Mucosa of descending colon (tissue), 3 donors: ENCODE measurements around the gene SLAMF9. TPM values are rescaled to one million over a fixed set of nuclear protein-coding genes. Genes with fewer than 3 reads are reported as not detected.
"Not testable (repeated sequence)": the region's sequence is repeated elsewhere in the genome, so short reads cannot be mapped to it uniquely, and the experiment has no call there.

Experiments used
- ATAC-seq: fragments of 200-7000 bp; cut with Tn5 transposase; one replicate; pipeline ENCODE4 v1.9.1; 2020; ENCODE audit warnings: mild to moderate bottlenecking, moderate library complexity
- DNase-seq, 3 donors: peaks; one replicate each; pipeline ENCODE4 v3.0.0-alpha.2; 2020
- H3K36me3 ChIP-seq: fragments of 200-600 bp; one replicate; pipeline ENCODE4 v1.8.0; 2021; ENCODE audit warnings: low read depth, mild to moderate bottlenecking
- H3K4me1 ChIP-seq: fragments of 200-600 bp; one replicate; pipeline ENCODE4 v1.8.0; 2021; ENCODE audit warnings: low read depth, mild to moderate bottlenecking
- H3K4me3 ChIP-seq: fragments of 200-600 bp; one replicate; pipeline ENCODE4 v1.8.0; 2021; ENCODE audit warnings: mild to moderate bottlenecking
- H3K9me3 ChIP-seq: fragments of 200-600 bp; one replicate; pipeline ENCODE4 v1.8.0; 2021; ENCODE audit warnings: mild to moderate bottlenecking
- intact Hi-C, 2 donors: fragments of 100-400 bp; cut with DNase I in 1 of 2; cut with micrococcal nuclease in 1 of 2; formaldehyde crosslinking; loops; one replicate each; pipeline versions ENCODE4 v1.11.0 to v1.11.1; 2022; cut with DNase I, micrococcal nuclease
- total RNA-seq, 3 donors: library from RNA; stranded (reverse); fragmentation: NEBNext Ultra II Directional in 2 of 3; extraction: Animal tissue kit (Norgen Biotek cat#: 25700) in 2 of 3; gene quantifications; one replicate each; pipeline versions ENCODE4 v1.2.1 to v1.2.4, GENCODE V29; 2021 to 2023
- TF ChIP-seq, protein P1 (sequence below): fragments of 200-600 bp; IDR thresholded peaks from one replicate; pipeline ENCODE4 v1.8.0; 2022; ENCODE audit warnings: antibody characterized with exemption, mild to moderate bottlenecking
- donor health status: DM: no; HTN: no; CAD: no; lungs with moderate emphysema.
- donor health status: DM: no; HTN: no; CAD: no.
- donor health status: DM: no; HTN: yes; CAD: no.

SLAMF9 gene
- total RNA-seq, 3 donors from 2014 or later, result not detected

DNA sequence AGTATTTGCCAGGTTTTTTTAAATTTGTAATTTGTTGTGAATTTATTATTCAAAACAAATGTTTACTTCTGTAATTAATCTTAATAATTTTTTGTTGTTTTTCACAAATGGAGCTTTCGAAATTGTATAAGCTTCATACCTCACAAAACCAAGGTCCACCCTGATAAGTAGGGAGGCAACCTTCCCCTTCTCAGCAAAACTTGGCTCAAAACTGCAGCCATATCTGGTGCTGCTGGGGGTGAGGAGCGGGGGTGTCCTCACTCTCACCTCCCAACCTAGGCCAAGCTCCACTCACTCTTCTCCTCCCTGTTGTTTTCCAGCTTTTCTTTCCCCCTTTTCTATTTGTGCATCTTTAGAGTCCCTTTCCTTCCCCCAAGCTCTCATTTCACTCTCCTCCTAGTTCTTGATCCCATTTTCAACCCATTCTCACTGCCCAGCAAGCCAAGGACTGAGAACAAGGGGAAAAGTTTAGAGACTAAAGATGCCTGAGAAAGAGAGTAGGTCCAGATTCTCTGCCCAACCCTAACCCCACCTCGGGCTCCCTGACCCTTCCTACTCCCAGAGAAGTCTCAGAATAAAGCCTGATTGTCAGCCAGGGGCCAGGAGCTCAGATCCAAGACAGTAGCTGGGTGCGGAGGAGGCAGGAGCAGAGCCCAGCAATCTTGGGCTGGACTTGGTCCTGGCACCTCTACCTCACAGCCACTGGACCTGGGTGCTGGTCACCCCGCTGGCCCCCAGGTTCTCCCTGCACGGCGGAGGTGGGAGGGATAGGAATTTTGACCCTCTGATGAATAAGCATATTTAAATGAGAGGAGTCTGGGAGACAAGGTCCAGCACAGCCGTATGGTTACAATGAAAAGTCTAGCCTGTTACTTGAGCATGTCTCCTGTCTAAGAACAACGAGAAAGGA, 45.8 kb downstream of the SLAMF9 start:
- H3K9me3 ChIP-seq, result no peaks in the 10 kb centered on the region
- TF ChIP-seq, protein P1, sequence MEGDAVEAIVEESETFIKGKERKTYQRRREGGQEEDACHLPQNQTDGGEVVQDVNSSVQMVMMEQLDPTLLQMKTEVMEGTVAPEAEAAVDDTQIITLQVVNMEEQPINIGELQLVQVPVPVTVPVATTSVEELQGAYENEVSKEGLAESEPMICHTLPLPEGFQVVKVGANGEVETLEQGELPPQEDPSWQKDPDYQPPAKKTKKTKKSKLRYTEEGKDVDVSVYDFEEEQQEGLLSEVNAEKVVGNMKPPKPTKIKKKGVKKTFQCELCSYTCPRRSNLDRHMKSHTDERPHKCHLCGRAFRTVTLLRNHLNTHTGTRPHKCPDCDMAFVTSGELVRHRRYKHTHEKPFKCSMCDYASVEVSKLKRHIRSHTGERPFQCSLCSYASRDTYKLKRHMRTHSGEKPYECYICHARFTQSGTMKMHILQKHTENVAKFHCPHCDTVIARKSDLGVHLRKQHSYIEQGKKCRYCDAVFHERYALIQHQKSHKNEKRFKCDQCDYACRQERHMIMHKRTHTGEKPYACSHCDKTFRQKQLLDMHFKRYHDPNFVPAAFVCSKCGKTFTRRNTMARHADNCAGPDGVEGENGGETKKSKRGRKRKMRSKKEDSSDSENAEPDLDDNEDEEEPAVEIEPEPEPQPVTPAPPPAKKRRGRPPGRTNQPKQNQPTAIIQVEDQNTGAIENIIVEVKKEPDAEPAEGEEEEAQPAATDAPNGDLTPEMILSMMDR, result no peak
- H3K36me3 ChIP-seq, result no peaks in the 10 kb centered on the region
- ATAC-seq (no peak), DNase-seq (no peak)
- peaks cover 16% of the 10 kb centered on the region for H3K4me1 ChIP-seq
- no peak overlapping the region for H3K4me3 ChIP-seq
- intact Hi-C loops, result no loop called here

DNA sequence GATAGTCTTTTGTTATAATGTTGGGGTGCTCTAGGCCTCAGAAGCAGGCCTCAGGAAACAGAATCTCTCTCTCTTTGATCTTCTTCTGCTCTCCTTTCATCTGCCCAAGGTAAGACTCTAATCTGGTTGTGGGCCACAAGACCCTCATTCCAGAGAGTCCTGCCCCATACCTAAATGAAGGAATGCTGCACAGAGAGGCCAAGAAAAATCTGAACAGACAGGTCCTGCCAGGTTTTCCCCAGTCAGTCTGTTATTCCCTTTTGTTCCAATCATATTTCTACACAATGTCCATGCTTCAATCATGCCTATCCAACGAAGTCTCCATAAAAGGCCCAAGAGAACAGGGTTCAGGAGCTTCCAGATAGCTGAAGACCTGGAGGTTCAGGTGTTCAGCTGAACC, 47.1 kb downstream of the SLAMF9 start:
- H3K36me3 ChIP-seq, result no peaks in the 10 kb centered on the region
- H3K9me3 ChIP-seq, result no peaks in the 10 kb centered on the region
- no peak for DNase-seq
- no peak for ATAC-seq
- H3K4me3 ChIP-seq, result no peak overlapping the region
- TF ChIP-seq, protein P1, result no peak
- intact Hi-C loops, result no loop called here
- H3K4me1 ChIP-seq, result peaks cover 9% of the 10 kb centered on the region

DNA sequence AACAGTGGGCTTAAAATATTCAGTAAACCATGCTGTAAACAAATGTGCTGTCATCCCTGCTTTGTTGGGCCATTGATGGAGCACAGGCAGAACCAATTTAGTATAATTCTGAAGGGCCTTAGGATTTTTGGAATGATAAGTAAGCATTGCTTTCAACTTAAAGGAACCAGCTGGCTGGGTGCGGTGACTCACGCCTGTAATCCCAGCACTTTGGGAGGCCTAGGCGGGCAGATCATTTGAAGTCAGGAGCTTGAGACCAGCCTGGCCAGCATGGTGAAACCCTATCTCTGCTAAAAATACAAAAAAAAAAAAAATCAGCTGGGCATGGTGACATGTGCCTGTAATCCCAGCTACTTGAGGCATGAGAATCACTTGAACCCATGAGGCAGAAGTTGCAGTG, 50.0 kb downstream of the SLAMF9 start:
- H3K4me1 ChIP-seq, intact Hi-C loops, H3K4me3 ChIP-seq, H3K36me3 ChIP-seq, ATAC-seq, H3K9me3 ChIP-seq, DNase-seq: not testable (repeated sequence)

DNA sequence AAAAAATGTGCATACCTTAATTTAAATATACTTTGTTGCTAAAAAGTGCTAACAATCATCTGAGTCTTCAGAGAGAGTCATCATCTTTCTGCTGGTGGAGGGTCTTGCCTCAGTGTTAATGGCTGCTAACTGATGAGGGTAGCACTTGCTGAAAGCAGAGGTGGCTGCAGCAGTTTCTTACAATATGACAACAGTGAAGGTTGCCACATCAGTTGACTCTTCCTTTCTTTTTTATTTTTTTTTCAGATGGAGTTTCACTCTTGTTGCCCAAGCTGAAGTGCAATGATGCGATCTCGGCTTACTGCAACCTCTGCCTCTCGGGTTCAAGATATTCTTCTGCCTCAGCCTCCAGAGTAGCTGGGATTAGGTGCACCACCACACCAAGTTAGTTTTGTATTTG, 51.5 kb downstream of the SLAMF9 start:
- DNase-seq, result no peak
- no peaks in the 10 kb centered on the region for H3K9me3 ChIP-seq
- H3K4me1 ChIP-seq, result peaks cover 9% of the 10 kb centered on the region
- TF ChIP-seq, protein P1, result no peak
- intact Hi-C loops, result no loop called here
- no peak for ATAC-seq
- H3K4me3 ChIP-seq, result no peak overlapping the region
- H3K36me3 ChIP-seq, result no peaks in the 10 kb centered on the region

Other genes starting within 250 kb of the SLAMF9 start
- gene CRP, start 239.6 kb downstream of the SLAMF9 start, total RNA-seq, result under 1 TPM in 1 of 3 donors, not detected in 2; 0.20 TPM
- 10 to 100 TPM; 33.6 to 58.5 (median 48.8) TPM for gene DUSP23, start 173.3 kb downstream of the SLAMF9 start, total RNA-seq
- gene FCRL6, start 151.9 kb downstream of the SLAMF9 start, total RNA-seq, result under 1 TPM; 0.38 to 0.82 (median 0.41) TPM
- gene SLAMF8, start 127.4 kb downstream of the SLAMF9 start, total RNA-seq, result 1 to 10 TPM; 1.7 to 8.7 (median 5.9) TPM
- gene VSIG8, start 91.6 kb downstream of the SLAMF9 start, total RNA-seq, result not detected
- under 1 TPM in 2 of 3 donors, not detected in 1; 0.36 to 0.57 TPM for gene CFAP45, start 54.1 kb downstream of the SLAMF9 start, total RNA-seq
- 100 to 1,000 TPM; 137 to 296 (median 264) TPM for gene TAGLN2, start 28.7 kb downstream of the SLAMF9 start, total RNA-seq
- 10 to 100 TPM; 21.5 to 70.8 (median 25.9) TPM for gene IGSF9, start 8.6 kb downstream of the SLAMF9 start, total RNA-seq
- 1 to 10 TPM; 5.0 to 6.3 (median 5.9) TPM for gene PIGM, start 77.8 kb upstream of the SLAMF9 start, total RNA-seq
- under 1 TPM; 0.23 to 0.73 (median 0.27) TPM for gene KCNJ10, start 115.9 kb upstream of the SLAMF9 start, total RNA-seq
- under 1 TPM in 1 of 3 donors, not detected in 2; 0.47 TPM for gene KCNJ9, start 127.3 kb upstream of the SLAMF9 start, total RNA-seq
- gene IGSF8, start 144.4 kb upstream of the SLAMF9 start, total RNA-seq, result 10 to 100 TPM; 38.3 to 65.0 (median 39.1) TPM
- 100 to 1,000 TPM in 1 of 3 donors, 1 to 10 TPM in 2; 2.6 to 124 (median 4.0) TPM for gene ATP1A2, start 161.5 kb upstream of the SLAMF9 start, total RNA-seq
- gene ATP1A4, start 197.4 kb upstream of the SLAMF9 start, total RNA-seq, result under 1 TPM in 1 of 3 donors, not detected in 2; 0.16 TPM
- under 1 TPM in 2 of 3 donors, not detected in 1; 0.34 to 0.82 TPM for gene CASQ1, start 236.3 kb upstream of the SLAMF9 start, total RNA-seq